Smooth muscle cell (in vitro differentiated cells): ENCODE data around the gene TTC1. TPM values are rescaled to one million over a fixed set of nuclear protein-coding genes. Genes with fewer than 3 reads are reported as not detected.

Source experiments
- polyA plus RNA-seq: library from polyadenylated mRNA; unstranded; fragments of >200 nt; fragmentation: Nextera tagmentation; extraction: Ambion mirVana; gene quantifications from 2 replicates; pipeline ENCODE4 v1.2.1, GENCODE V29; 2016
- small RNA-seq: library from RNA; depleted of rRNA; stranded (forward); fragments of <200 nt; gene quantifications from one replicate; pipeline ENCODE3, GENCODE V24; 2014
- total RNA-seq: library from RNA; depleted of rRNA; stranded (reverse); fragments of >200 nt; gene quantifications from 2 replicates; pipeline ENCODE4 v1.2.3, GENCODE V29; 2014

TTC1 gene
- total and polyA plus RNA-seq, 2 experiments from 2014 or later, result 31.5 to 50.7 TPM

Small RNAs within 50 kb of the gene (small RNA-seq; reads per million reads assigned to genes)
- gene RF00019, result not detected

Other genes starting within 250 kb of the TTC1 start
- 0.09 and 0.36 TPM in 2 replicates for gene ADRA1B, start 92.7 kb upstream of the TTC1 start, total RNA-seq
- 0.34 and 1.2 TPM in 2 replicates for gene ADRA1B, start 92.7 kb upstream of the TTC1 start, polyA plus RNA-seq
- gene PWWP2A, start 110.3 kb downstream of the TTC1 start, total RNA-seq, result 22.6 and 34.9 TPM in 2 replicates
- gene PWWP2A, start 110.3 kb downstream of the TTC1 start, polyA plus RNA-seq, result 18.6 and 25.5 TPM in 2 replicates
- gene FABP6, start 220.4 kb downstream of the TTC1 start, total RNA-seq, result not detected in 2 replicates
- gene FABP6, start 220.4 kb downstream of the TTC1 start, polyA plus RNA-seq, result 1.3 TPM in 1 of 2 replicates, not detected in the other